ENCODE results near the gene NXPH3. TPM values are rescaled to one million over a fixed set of nuclear protein-coding genes. Genes with fewer than 3 reads are reported as not detected.
"Not testable (repeated sequence)": the region's sequence is repeated elsewhere in the genome, so short reads cannot be mapped to it uniquely, and the experiment has no call there.

Gene NXPH3
- total RNA-seq, 1 donor = under 0.01 TPM

DNA sequence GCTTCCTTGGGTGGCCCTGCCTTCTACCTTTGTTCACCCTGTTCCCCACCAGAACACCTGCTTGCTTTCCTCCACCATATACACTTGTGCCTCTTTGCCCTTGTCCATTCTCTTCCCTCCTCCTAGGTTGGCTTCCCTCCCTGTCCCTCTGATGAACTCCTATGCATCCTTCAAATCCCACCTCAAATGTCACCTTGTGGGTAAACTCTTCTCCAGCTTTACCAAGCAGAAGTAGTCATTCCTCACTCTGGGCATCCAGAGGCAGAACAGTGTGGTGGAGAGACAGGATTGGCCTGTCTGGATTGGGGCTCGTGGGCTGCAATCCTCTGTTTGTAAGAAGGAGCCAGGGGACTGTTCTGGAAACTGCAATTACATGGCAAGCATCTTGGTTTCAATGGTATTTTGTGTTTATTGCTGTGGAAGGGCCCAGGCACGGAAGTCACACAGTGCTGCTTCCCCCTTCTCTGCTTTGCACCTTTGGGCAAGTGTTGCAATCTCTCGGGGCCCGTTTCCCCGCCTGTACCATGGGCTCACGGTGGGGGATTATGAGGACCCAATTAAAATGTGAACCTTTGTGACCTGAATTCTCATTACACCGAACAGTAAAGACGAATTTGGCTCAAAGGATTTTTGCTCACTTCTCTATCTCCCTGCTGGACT lies 21.9 kb upstream of the NXPH3 start:
- no peak for DNase-seq (ENCODE audit: low read depth in 2 of 3, low spot score in 2 of 3)

DNA sequence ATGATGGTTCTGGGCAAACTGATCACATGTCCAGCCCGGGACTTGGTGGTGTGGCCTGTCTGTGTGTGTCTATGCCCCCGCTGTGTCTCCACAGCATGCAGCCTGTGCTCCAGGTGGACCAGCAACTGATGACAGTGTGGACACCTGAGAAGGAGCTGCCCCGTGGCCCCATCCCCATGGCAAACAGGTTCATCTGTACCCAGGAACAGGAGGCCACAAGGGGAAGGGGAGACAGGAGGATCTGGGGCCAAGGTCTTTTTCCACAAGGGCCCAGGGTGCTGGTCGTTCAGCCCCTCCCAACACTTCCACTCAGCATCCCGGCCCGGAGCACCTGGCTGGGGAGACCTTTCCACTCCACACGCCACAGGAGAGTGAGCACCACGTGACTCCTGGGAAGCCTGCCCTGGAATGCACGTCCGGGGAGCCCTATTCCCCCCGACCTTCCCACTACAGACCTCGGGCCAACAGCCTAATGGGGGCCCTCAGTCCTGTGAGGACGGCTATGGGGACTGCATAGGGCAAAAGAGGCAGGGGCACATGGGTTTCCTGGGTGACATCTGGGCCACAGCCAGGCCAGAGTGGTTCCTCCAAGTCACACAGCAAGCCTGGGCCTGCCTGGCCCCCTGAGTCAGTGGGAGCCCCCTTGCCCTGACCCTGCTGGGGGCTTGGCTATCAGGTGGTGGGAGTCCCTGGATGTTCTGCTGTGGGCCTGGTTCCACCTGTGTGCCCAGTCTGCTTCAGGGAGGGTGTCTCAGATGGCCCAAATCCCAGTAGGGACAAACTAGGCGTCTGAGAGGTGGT lies 20.8 kb upstream of the NXPH3 start:
- DNase-seq (ENCODE audit: low read depth in 2 of 3, low spot score in 2 of 3) = no peak

- DNase-seq (ENCODE audit: low read depth in 2 of 3, low spot score in 2 of 3) = no peak
These were observed 20.0 kb upstream of the NXPH3 start for GRCh38 chr17:49555495-49556222.

GRCh38 chr17:49556223-49556943 lies 19.3 kb upstream of the NXPH3 start:
- peak; percentile 71 to 81 (median 73) for DNase-seq (ENCODE audit: low read depth in 2 of 3, low spot score in 2 of 3)

DNA sequence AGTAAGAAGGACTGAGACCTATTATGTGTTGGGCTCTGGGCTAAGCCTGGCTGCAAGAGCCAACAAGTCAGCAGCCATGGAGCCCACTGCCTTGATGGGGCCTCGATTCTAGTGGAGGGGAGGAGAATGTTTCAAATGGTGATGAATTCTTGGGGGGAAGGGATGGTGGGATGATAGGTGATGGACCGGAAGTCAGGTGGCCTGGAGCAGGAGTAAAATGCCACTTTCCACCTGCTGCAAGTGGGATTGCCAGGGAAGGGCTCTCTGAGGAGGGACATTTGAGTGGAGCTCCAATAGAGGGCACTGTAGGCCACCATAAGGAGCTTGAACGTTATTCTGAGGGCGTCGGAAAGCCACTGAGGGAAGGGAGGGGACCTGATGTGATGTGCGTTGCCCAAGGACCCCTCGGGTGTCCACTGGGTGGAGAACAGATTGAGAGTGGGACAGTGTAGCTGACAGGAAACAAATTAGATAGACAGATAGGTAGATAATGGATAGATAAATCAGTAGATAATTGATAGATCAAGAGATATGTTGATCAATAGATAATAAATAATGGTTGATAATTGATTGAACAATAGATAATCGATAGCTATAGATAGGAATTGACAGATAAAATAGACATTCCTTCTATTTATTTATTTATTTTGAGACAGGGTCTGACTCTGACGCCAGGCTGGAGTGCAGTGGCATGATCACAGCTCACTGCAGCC lies 18.2 kb upstream of the NXPH3 start:
- DNase-seq (ENCODE audit: low read depth in 2 of 3, low spot score in 2 of 3) = peak in 2 of 3 donors; percentile 66 to 79

- no peak for DNase-seq (ENCODE audit: low read depth in 2 of 3, low spot score in 2 of 3)
These were observed 11.0 kb upstream of the NXPH3 start for GRCh38 chr17:49564638-49565037.

GRCh38 chr17:49565948-49566491 lies 9.7 kb upstream of the NXPH3 start:
- DNase-seq (ENCODE audit: low read depth in 2 of 3, low spot score in 2 of 3) = peak in 2 of 3 donors; percentile 36 to 50

GRCh38 chr17:49566668-49567071 lies 9.0 kb upstream of the NXPH3 start:
- no peak for DNase-seq (ENCODE audit: low read depth in 2 of 3, low spot score in 2 of 3)

DNA sequence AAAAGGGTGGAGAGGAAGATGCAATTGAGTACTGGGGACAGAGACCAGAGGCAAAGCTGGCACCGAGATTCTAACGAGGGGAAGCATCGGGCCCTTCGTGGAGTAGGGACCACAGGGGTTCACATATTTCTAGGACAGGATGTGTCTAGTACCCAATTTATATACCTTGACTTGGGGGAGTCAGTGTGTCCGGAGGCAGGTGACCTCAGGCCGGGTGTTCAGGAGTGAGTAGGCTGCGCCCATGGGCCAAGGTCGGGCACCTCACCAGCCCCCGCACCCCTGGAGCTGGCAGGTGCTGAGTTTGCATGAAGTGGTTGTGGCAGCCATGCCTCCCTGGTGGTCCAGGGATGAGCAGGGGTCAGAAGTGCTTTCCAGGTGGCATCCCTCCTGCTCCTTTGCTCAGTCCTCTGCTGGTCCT lies 8.6 kb upstream of the NXPH3 start:
- DNase-seq (ENCODE audit: low read depth in 2 of 3, low spot score in 2 of 3) = no peak

DNA sequence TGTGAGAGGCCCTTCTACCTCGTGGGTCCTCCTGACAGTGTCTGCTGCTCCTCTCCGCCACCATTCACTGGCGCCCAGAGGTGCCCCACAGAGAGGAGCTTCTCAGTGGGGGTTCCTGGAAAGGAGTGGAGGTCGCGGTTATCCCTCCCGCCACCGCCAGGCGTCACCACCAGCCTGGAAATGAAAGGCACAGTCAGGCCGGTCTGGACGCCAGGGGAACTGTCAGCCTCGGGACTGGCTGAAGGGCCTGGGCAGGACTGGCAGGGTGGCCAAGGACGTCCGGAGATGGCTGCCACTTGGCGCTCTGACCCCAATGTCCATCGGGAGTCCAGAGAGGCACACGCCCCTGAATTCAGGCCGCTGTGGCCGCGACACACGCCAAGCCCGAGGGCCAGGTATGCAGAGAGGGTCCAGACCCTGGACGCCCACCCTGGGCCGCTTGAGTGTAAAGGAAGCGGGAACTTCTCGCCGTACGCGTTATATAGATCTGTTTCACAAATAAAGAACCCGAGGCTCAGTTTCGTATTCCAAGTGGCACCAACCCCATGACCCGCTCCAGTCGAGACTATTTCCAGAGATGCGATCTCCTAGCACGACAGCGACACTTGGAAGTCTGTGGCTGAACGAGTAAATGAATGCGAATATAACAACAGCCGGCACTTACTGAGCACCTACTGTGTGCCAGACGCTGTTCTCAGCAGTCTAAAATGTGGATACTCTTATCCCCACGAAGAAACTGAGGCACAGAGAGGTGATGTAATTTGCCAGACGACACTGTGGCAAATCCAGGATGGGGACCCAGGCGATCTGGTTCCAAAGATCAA lies 7.6 kb upstream of the NXPH3 start:
- peak; percentile 48 to 83 (median 74) for DNase-seq (ENCODE audit: low read depth in 2 of 3, low spot score in 2 of 3)

- not testable (repeated sequence) for DNase-seq (ENCODE audit: low read depth in 2 of 3, low spot score in 2 of 3)
These were observed 7.0 kb upstream of the NXPH3 start for GRCh38 chr17:49568695-49569047.

DNA sequence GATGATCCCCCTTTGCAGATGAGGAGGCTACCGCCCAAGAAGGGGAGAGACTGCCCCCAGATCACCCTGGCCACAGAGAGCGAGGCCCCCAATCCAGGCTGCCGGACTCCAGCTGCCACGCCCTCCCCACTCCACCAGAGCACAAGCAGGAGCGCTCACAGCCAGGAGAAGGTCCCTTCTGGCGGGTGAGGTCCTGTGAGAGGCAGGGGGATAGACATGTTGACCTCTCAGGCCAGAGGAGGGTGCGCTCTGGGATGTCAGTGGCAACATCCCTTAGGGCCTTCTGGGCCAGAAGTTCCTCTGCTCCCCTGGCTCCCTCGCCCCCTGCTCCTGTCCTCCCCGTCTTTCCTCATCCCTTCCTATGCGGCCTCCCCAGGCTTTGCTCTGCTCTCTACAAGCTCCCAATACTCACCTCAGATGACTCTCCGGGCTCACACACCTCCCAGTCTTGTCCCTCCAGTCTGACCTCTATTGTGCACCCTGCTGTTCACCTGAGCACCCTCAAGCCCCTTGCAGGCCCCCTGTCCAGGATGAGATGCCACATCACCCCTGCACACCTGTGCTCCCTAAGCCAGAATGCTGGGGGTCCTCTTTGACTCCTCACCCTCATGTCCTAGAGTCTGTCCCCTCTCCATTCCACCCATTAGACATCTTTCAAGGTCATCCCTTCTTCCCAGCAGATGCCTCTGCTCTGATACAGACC lies 5.0 kb upstream of the NXPH3 start:
- no peak for DNase-seq (ENCODE audit: low read depth in 2 of 3, low spot score in 2 of 3)

DNA sequence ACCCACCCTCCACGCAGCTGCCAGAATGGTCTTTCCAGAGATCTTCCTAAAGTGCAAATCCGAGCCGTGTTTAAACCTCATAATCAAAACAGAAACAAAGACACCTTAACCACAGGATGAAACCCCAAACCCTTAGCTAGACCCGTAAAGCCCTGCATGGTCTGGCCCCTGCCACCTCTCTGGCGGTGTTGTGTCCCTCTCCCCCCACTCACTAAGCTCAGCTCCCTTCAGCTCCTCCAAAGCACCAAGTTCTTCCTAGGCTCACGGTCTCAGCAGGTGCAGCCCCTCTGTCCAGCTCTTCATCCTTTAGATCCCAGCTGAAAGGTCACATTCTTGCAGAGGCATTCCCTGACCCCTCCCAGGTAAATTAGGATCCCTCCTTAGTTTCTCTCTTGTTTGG lies 4.4 kb upstream of the NXPH3 start:
- no peak for DNase-seq (ENCODE audit: low read depth in 2 of 3, low spot score in 2 of 3)

DNA sequence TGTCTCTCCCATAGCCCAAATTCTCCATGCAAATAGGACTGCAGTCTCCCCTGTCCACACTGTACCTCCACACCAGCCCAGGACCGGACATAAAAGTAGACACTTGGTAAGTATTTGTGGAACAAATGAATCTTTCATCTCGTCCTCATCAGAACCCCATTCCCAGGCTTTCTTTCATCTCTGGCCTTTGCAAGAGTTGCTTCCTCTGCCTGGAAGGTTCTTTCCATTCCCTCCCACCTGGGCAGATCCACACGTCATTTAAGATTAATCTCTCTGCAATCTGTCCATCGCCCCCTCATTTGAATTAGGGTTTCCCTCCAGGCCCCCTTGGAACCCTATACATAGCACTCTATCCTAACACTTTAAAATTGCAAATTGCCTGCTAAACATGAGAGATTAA lies 3.9 kb upstream of the NXPH3 start:
- no peak for DNase-seq (ENCODE audit: low read depth in 2 of 3, low spot score in 2 of 3)

DNA sequence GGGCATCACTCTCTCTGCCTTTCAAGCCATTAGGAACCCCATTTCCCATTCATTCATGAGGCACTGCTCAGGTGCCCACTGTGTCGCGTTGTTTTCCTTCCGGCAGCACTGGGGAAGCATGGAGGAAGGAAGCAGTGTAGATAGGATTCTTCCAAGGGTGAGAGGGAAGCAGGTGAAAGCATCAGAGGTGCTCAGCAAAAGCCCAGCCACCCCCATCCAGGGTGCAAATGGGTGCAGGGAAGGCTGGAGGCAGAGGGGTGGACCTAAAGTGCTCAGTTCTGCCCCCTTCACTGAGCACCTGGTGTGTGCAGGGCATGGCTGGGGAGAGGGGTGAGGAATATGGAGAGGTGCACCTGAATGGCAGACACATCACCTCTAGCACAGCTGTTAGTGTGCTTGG lies 3.4 kb upstream of the NXPH3 start:
- no peak for DNase-seq (ENCODE audit: low read depth in 2 of 3, low spot score in 2 of 3)

DNA sequence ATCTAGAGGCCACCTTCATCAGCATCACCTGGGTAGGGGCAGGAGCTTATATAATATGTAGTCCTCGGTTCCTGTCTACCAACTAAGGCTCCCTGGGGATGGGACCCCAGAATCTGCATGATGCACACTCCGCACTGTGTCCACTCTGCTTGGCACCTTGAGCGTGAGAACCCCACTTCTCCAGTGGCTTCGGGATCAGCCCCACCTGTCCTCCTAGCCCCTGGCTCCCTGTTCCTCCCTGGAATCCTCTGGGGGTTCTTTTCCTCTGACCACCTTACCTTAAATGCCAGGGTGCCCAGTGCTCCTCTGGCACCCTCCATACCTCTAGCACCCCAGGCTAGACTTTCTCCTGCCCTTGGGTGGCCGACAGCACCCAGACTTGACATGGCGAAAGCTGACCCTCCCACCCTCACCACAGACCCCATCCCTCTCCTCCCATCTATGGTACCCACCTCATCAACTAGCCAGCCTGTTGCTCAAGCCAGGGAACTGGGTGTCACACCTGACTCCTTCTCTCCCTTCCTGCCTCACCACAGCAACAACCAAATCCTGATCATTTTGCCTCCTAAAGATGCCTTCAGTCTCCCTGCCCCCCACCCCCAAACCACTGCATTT lies 2.8 kb upstream of the NXPH3 start:
- no peak for DNase-seq (ENCODE audit: low read depth in 2 of 3, low spot score in 2 of 3)

- DNase-seq (ENCODE audit: low read depth in 2 of 3, low spot score in 2 of 3) = no peak
These were observed 2.0 kb upstream of the NXPH3 start for GRCh38 chr17:49573510-49574322.

Measured in hematopoietic multipotent progenitor cell (in vitro differentiated cells).